Measurements from ENCODE around the gene CNPY3. TPM values are rescaled to one million over a fixed set of nuclear protein-coding genes. Genes with fewer than 3 reads are reported as not detected.

The CNPY3 gene
- total and polyA plus RNA-seq, 2 of the 13 experiments (the other 11 are each of a cell fraction or from before 2014, with no cell fraction given): 42.3 to 60.2 TPM

DNA sequence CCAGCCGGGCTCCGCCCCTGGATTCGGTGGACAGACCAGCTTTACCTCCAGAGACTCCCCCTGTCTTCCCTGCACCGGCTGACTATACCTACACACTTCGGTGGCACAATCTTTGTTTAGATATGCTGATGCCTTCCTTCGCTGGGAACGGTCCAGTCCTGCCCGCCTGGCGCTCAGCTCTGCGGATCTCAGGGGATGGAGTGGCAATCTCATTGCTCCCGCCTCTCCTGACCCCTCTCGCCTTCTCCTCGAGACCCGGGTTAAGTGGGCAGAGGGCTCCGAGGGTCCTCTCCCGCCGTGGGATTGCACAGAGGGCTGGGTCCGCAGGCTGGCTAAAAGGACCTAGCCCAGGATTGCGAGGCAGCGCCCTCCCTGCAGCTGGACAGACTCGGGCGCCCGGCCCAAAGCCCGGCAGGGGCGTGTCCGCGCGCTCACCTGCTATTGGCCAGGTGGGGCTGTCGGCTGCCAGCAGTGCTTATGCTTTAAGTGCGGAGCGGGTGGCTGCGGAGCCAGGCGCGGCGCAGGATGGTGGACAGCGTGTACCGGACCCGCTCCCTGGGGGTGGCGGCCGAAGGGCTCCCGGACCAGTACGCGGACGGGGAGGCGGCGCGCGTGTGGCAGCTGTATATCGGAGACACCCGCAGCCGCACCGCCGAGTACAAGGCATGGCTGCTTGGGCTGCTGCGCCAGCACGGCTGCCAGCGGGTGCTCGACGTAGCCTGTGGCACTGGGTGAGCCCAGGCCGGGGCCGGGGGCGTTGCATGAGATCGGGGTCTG, 31.2 kb downstream of the CNPY3 start, which contains the start of gene GNMT (continued):
- TF ChIP-seq HNF1B (CRISPR knock-in tag; IDR thresholded peaks at IDR 0.05) (peak; percentile 73), ZEB1 (IDR thresholded peaks at IDR 0.05; ENCODE audit: insufficient replicate concordance, low read depth) (peak; percentile 91), LCORL (IDR thresholded peaks at IDR 0.05) (no peak), LCORL (CRISPR knock-in tag; IDR thresholded peaks at IDR 0.05) (peak; percentile 89), ZNF724P (CRISPR knock-in tag; IDR thresholded peaks at IDR 0.05; ENCODE audit: borderline replicate concordance) (peak; percentile 86; the same call in 1 of the 2 replicates), ZSCAN25 (CRISPR knock-in tag; IDR thresholded peaks at IDR 0.05) (peak; percentile 60; the same call in 1 of the 2 replicates), ZNF713 (CRISPR knock-in tag; IDR thresholded peaks at IDR 0.05) (0 out of 2 replicates have a peak, but pooled peaks have one; percentile 63), MTF2 (CRISPR knock-in tag; IDR thresholded peaks at IDR 0.05; ENCODE audit: borderline replicate concordance) (peak; percentile 74; the same call in 1 of the 2 replicates), ZFP62 (CRISPR knock-in tag; IDR thresholded peaks at IDR 0.05) (no peak), KLF9 (CRISPR knock-in tag; IDR thresholded peaks at IDR 0.05; ENCODE audit: low read depth) (0 out of 2 replicates have a peak, but pooled peaks have one; percentile 67), YEATS4 (CRISPR knock-in tag; IDR thresholded peaks at IDR 0.05; ENCODE audit: borderline replicate concordance) (peak; percentile 64; the same call in 1 of the 2 replicates), BRD4 (CRISPR knock-in tag; IDR thresholded peaks at IDR 0.05) (0 out of 2 replicates have a peak, but pooled peaks have one; percentile 57), NFAT5 (CRISPR knock-in tag; IDR thresholded peaks at IDR 0.05) (peak; percentile 7; the same call in 1 of the 2 replicates), PATZ1 (CRISPR knock-in tag; IDR thresholded peaks at IDR 0.05) (peak; percentile 14; the same call in 1 of the 2 replicates)
